ENCODE results near the gene PBX1.

The PBX1 gene

GRCh38 chr1:164671323-164671965 lies 112.5 kb downstream of the PBX1 start:
- DNase-seq, result no peak

- DNase-seq, result no peak
Measured at GRCh38 chr1:164671966-164672571, 113.1 kb downstream of the PBX1 start.

GRCh38 chr1:164672588-164672987 lies 113.6 kb downstream of the PBX1 start:
- no peak for DNase-seq

GRCh38 chr1:164673584-164674214 lies 114.7 kb downstream of the PBX1 start:
- DNase-seq, result peak in 1 of 2 experiments; percentile 9

GRCh38 chr1:164675342-164675904 lies 116.4 kb downstream of the PBX1 start:
- no peak for DNase-seq

- DNase-seq, result no peak
Measured at GRCh38 chr1:164678136-164678700, 119.2 kb downstream of the PBX1 start.

GRCh38 chr1:164682570-164682969 lies 123.6 kb downstream of the PBX1 start:
- DNase-seq, result no peak

- no peak for DNase-seq
Measured at GRCh38 chr1:164683235-164683634, 124.3 kb downstream of the PBX1 start.

GRCh38 chr1:164685266-164686035 lies 126.5 kb downstream of the PBX1 start:
- no peak for DNase-seq

- DNase-seq, result no peak
Measured at GRCh38 chr1:164687777-164688176, 128.8 kb downstream of the PBX1 start.

GRCh38 chr1:164688791-164689190 lies 129.8 kb downstream of the PBX1 start:
- DNase-seq, result no peak

GRCh38 chr1:164689672-164690511 lies 130.9 kb downstream of the PBX1 start:
- no peak for DNase-seq

GRCh38 chr1:164692420-164692819 lies 133.4 kb downstream of the PBX1 start:
- DNase-seq, result no peak

- no peak for DNase-seq
Measured at GRCh38 chr1:164693564-164694359, 134.8 kb downstream of the PBX1 start.

GRCh38 chr1:164694505-164694904 lies 135.5 kb downstream of the PBX1 start:
- no peak for DNase-seq

GRCh38 chr1:164695956-164696665 lies 137.1 kb downstream of the PBX1 start:
- no peak for DNase-seq

- DNase-seq, result no peak
Measured at GRCh38 chr1:164699815-164700491, 141.0 kb downstream of the PBX1 start.

GRCh38 chr1:164700683-164701082 lies 141.7 kb downstream of the PBX1 start:
- no peak for DNase-seq

- DNase-seq, result no peak
Measured at GRCh38 chr1:164701189-164701761, 142.3 kb downstream of the PBX1 start.
